GM23338 (cell line): ENCODE data around the gene DNAAF5. TPM values are rescaled to one million over a fixed set of nuclear protein-coding genes. Genes with fewer than 3 reads are reported as not detected.

Experiments used
- CREB1 ChIP-seq: fragments of 250-450 bp; sonication (Bioruptor Pico); IDR thresholded peaks from 2 replicates; pipeline ENCODE4 v1.5.0; 2020; ENCODE audit warnings: low read depth, mild to moderate bottlenecking, moderate library complexity
- EZH2phosphoT487 ChIP-seq: fragments of 200-600 bp; sonication (generic); IDR thresholded peaks from one replicate; pipeline ENCODE4 v1.8.1; 2018; ENCODE audit warnings: antibody characterized with exemption; ENCODE audit not compliant: unreplicated experiment
- NANOG ChIP-seq: IDR thresholded peaks from 2 replicates; pipeline ENCODE4 v1.6.1; 2016; ENCODE audit warnings: antibody characterized with exemption, borderline replicate concordance
- STAT1 ChIP-seq: IDR thresholded peaks from one replicate; pipeline ENCODE4 v1.6.1; 2016; ENCODE audit warnings: antibody characterized with exemption; ENCODE audit not compliant: unreplicated experiment
- ZNF331 ChIP-seq: fragments of 250-450 bp; sonication (Bioruptor Pico); IDR thresholded peaks from 2 replicates; pipeline ENCODE4 v1.5.0; 2020; ENCODE audit warnings: low read depth, mild to moderate bottlenecking, moderate library complexity
- polyA plus RNA-seq: library from polyadenylated mRNA; unstranded; fragments of >200 nt; fragmentation: Nextera tagmentation; extraction: Ambion mirVana; gene quantifications from 2 replicates; pipeline ENCODE4 v1.2.1, GENCODE V29; 2016
- total RNA-seq: library from RNA; depleted of rRNA; stranded (reverse); fragments of >200 nt; shearing (Covaris generic); gene quantifications from 2 replicates; pipeline ENCODE4 v1.2.3, GENCODE V29; 2014
- TF ChIP-seq, protein P1 (sequence below): fragments of 250-450 bp; sonication (Bioruptor Pico); IDR thresholded peaks from 2 replicates; pipeline ENCODE4 v1.5.0; 2020; ENCODE audit warnings: mild to moderate bottlenecking, moderate library complexity
- TF ChIP-seq, protein P2 (sequence below), 2 experiments: fragments of 200-600 bp in 1 of 2; sonication (generic) in 1 of 2; conservative IDR thresholded peaks; 2 replicates each; pipeline versions ENCODE4 v1.5.1 to v1.6.1; 2016 to 2017; ENCODE audit warnings: antibody characterized with exemption in 2 of 2, low read depth in 2 of 2, mild to moderate bottlenecking in 2 of 2, moderate library complexity in 1 of 2
- TF ChIP-seq, protein P3 (sequence below): IDR thresholded peaks from one replicate; pipeline ENCODE4 v1.6.1; 2018; ENCODE audit warnings: antibody characterized with exemption; ENCODE audit not compliant: unreplicated experiment
- TF ChIP-seq, protein P4 (sequence below): IDR thresholded peaks from 2 replicates; pipeline ENCODE4 v1.6.1; 2016; ENCODE audit warnings: antibody characterized with exemption

Gene DNAAF5
- total and polyA plus RNA-seq, 2 experiments from 2014 or later, result 20.4 to 86.7 TPM

DNA sequence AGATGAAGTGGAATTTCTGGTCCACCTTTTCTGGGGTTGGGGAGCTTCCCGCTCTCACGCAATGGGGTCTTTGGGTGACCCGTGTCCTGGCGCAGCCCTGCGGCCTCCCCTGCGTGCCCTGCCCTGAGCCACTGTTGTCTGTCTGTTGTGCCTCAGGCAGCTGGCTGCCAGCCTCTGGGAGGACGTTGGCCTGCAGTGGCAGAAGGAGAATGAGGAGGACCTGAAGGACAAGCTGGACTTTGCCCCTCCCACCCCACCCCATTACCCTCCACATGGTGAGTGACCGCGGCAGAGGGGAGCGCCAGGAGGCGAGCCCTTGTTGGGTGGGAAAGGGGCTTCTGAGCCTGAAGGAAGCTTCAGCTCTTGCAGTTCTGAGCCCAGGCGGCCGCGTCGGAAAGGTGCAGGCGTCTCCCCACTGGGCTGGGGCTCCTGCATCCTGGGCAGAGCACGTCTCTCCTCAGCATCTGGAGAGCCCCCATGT is 14.7 kb downstream of the DNAAF5 start (continued):
- TF ChIP-seq, protein P1, sequence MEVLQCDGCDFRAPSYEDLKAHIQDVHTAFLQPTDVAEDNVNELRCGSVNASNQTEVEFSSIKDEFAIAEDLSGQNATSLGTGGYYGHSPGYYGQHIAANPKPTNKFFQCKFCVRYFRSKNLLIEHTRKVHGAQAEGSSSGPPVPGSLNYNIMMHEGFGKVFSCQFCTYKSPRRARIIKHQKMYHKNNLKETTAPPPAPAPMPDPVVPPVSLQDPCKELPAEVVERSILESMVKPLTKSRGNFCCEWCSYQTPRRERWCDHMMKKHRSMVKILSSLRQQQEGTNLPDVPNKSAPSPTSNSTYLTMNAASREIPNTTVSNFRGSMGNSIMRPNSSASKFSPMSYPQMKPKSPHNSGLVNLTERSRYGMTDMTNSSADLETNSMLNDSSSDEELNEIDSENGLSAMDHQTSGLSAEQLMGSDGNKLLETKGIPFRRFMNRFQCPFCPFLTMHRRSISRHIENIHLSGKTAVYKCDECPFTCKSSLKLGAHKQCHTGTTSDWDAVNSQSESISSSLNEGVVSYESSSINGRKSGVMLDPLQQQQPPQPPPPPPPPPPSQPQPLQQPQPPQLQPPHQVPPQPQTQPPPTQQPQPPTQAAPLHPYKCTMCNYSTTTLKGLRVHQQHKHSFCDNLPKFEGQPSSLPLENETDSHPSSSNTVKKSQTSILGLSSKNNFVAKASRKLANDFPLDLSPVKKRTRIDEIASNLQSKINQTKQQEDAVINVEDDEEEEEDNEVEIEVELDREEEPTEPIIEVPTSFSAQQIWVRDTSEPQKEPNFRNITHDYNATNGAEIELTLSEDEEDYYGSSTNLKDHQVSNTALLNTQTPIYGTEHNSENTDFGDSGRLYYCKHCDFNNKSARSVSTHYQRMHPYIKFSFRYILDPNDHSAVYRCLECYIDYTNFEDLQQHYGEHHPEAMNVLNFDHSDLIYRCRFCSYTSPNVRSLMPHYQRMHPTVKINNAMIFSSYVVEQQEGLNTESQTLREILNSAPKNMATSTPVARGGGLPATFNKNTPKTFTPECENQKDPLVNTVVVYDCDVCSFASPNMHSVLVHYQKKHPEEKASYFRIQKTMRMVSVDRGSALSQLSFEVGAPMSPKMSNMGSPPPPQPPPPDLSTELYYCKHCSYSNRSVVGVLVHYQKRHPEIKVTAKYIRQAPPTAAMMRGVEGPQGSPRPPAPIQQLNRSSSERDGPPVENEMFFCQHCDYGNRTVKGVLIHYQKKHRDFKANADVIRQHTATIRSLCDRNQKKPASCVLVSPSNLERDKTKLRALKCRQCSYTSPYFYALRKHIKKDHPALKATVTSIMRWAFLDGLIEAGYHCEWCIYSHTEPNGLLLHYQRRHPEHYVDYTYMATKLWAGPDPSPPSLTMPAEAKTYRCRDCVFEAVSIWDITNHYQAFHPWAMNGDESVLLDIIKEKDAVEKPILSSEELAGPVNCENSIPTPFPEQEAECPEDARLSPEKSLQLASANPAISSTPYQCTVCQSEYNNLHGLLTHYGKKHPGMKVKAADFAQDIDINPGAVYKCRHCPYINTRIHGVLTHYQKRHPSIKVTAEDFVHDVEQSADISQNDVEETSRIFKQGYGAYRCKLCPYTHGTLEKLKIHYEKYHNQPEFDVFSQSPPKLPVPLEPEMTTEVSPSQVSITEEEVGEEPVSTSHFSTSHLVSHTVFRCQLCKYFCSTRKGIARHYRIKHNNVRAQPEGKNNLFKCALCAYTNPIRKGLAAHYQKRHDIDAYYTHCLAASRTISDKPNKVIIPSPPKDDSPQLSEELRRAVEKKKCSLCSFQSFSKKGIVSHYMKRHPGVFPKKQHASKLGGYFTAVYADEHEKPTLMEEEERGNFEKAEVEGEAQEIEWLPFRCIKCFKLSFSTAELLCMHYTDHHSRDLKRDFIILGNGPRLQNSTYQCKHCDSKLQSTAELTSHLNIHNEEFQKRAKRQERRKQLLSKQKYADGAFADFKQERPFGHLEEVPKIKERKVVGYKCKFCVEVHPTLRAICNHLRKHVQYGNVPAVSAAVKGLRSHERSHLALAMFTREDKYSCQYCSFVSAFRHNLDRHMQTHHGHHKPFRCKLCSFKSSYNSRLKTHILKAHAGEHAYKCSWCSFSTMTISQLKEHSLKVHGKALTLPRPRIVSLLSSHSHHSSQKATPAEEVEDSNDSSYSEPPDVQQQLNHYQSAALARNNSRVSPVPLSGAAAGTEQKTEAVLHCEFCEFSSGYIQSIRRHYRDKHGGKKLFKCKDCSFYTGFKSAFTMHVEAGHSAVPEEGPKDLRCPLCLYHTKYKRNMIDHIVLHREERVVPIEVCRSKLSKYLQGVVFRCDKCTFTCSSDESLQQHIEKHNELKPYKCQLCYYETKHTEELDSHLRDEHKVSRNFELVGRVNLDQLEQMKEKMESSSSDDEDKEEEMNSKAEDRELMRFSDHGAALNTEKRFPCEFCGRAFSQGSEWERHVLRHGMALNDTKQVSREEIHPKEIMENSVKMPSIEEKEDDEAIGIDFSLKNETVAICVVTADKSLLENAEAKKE (CRISPR knock-in tag), result no peak
- TF ChIP-seq EZH2phosphoT487, result no peak
- no peak for TF ChIP-seq CREB1
- TF ChIP-seq, protein P2, sequence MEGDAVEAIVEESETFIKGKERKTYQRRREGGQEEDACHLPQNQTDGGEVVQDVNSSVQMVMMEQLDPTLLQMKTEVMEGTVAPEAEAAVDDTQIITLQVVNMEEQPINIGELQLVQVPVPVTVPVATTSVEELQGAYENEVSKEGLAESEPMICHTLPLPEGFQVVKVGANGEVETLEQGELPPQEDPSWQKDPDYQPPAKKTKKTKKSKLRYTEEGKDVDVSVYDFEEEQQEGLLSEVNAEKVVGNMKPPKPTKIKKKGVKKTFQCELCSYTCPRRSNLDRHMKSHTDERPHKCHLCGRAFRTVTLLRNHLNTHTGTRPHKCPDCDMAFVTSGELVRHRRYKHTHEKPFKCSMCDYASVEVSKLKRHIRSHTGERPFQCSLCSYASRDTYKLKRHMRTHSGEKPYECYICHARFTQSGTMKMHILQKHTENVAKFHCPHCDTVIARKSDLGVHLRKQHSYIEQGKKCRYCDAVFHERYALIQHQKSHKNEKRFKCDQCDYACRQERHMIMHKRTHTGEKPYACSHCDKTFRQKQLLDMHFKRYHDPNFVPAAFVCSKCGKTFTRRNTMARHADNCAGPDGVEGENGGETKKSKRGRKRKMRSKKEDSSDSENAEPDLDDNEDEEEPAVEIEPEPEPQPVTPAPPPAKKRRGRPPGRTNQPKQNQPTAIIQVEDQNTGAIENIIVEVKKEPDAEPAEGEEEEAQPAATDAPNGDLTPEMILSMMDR (conservative IDR thresholded peaks at IDR 0.05; ENCODE audit: low read depth in 2 of 2), result no peak
- TF ChIP-seq, protein P3, sequence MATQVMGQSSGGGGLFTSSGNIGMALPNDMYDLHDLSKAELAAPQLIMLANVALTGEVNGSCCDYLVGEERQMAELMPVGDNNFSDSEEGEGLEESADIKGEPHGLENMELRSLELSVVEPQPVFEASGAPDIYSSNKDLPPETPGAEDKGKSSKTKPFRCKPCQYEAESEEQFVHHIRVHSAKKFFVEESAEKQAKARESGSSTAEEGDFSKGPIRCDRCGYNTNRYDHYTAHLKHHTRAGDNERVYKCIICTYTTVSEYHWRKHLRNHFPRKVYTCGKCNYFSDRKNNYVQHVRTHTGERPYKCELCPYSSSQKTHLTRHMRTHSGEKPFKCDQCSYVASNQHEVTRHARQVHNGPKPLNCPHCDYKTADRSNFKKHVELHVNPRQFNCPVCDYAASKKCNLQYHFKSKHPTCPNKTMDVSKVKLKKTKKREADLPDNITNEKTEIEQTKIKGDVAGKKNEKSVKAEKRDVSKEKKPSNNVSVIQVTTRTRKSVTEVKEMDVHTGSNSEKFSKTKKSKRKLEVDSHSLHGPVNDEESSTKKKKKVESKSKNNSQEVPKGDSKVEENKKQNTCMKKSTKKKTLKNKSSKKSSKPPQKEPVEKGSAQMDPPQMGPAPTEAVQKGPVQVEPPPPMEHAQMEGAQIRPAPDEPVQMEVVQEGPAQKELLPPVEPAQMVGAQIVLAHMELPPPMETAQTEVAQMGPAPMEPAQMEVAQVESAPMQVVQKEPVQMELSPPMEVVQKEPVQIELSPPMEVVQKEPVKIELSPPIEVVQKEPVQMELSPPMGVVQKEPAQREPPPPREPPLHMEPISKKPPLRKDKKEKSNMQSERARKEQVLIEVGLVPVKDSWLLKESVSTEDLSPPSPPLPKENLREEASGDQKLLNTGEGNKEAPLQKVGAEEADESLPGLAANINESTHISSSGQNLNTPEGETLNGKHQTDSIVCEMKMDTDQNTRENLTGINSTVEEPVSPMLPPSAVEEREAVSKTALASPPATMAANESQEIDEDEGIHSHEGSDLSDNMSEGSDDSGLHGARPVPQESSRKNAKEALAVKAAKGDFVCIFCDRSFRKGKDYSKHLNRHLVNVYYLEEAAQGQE, result no peak
- TF ChIP-seq, protein P4, sequence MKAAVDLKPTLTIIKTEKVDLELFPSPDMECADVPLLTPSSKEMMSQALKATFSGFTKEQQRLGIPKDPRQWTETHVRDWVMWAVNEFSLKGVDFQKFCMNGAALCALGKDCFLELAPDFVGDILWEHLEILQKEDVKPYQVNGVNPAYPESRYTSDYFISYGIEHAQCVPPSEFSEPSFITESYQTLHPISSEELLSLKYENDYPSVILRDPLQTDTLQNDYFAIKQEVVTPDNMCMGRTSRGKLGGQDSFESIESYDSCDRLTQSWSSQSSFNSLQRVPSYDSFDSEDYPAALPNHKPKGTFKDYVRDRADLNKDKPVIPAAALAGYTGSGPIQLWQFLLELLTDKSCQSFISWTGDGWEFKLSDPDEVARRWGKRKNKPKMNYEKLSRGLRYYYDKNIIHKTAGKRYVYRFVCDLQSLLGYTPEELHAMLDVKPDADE, result no peak
- no peak for TF ChIP-seq STAT1
- no peak for TF ChIP-seq NANOG
- TF ChIP-seq ZNF331 (CRISPR knock-in tag), result no peak
